HG03066 (cell line): ENCODE results near the gene CD33.

ENCODE experiments used
- ATAC-seq: cut with Tn5 transposase; IDR thresholded peaks from one replicate; pipeline ENCODE4 v1.9.1; 2021; ENCODE audit warnings: low read depth; ENCODE audit not compliant: unreplicated experiment

The CD33 gene

DNA sequence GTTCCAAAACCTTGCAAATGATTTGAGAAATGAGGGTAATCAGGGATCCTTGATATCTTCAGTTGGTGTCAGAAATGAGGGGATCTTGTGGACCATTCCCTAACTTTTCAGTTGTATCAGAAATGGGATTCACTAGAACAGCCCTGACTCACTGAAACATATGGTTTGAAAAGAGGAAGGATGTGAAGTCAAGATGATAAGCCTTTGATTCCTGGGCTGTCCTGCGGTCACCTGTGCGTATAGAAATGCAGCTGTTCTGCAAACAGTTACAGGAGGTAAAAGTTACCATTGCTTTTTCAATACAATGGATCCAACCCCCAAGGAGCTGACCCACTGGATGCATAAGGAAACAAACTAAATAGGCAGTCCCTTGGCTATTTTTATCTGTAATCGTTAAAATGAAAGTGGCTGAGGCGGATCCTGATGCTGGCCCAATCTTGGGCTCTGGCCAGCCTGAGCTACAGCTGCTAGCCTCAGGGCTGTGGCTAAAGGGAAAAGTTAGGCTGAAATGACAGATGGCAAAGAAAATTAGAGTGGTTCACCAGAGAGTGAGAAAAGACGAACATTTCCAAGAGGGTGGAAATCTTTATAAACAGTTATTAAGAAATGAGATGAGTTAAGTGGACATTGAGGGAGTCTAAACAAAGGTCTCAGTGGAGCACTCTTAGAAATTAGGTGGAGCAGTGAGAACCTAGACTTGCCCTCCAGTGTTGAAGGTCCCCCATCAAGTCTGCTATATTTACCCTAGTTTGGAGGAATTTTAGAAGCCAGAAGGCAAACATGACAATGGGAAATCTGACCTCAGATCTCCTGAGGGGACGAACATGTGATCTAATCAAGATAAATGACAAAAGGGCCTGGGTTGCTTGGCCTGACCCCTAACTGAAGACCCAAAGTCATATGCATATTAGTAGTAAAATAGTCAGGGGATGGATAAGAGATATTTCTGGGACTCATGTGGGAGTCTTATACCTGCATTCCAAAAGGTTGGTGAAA lies 33.6 kb downstream of the CD33 start:
- no peak for ATAC-seq

DNA sequence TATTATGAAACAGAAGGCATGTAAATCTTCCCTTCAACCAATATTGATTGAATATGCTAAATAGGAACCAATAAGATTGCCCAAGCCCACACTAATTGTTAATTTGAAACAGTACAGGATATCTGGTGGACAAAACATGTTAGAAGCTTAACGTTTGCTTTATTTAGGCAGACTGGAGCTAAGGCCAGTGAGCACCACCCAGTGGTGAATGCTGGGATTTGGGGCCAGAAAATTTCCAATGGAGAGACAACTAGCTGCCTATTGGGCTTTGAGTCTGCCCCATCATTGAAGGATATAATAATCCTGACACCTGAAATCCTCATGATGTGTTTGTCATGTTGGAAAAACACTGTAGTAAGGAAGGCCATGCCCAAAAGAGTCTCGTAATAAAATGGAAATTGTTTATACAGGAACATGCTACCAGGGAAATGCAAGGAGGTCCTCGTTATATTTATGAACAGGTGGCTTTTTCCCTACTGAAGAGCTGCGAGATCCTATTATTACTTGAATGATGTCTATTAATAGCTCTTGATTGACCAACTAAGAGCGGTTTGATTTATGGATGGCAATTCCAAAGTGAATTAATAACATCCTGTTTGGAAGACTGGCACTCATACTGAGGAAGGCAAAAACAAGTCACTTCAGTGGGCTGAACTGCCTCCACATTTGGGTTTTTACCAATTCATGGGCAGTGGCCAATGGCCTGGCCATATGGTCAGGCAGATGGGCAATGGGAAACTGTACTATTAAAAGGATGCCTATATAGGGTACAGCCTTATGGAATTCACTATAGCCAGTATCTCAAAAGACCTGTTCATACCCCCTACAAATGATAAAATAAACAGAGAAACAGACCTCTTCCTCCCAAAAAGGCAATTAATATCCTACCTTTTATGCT lies 34.7 kb downstream of the CD33 start:
- ATAC-seq, result no peak

DNA sequence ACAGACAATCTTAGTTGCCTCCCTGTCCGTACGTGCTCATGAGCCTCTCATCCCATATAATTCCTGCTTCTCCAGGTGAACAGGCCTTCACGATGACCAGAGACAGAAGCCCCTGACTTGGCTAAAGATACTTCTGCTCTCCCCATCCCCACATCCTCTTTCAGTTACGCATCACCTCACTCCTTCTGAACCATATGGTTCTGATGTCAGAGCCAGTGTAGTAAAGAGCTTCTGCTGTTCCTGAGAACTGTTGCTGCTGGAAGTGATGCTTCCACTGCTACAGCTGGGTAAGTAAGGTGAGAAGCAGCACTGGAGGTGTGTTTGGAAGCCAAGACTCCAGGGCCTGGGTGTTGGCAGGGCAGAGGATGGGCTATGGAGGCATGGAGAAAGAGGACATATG lies 38.9 kb downstream of the CD33 start:
- ATAC-seq, result no peak

DNA sequence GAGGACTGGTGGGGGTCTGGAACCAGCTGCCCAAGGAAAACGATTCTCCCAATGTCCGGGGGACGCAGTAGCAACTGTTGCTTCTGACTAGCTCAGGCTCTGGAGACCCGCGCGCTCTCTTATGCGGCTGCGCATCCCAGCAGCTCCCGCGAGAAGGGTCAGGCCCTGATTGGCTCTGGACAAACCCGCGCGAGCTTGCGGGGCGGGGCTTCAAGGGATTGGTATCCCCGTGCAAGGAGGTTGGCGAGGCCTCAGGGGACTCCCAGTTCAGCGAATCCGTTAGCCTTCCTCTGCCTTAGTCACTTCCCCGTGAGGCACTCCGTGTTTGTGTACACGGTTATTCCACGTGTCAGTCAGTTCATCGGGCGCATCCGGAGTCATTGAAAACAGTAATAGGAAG lies 46.2 kb downstream of the CD33 start:
- ATAC-seq, result no peak

DNA sequence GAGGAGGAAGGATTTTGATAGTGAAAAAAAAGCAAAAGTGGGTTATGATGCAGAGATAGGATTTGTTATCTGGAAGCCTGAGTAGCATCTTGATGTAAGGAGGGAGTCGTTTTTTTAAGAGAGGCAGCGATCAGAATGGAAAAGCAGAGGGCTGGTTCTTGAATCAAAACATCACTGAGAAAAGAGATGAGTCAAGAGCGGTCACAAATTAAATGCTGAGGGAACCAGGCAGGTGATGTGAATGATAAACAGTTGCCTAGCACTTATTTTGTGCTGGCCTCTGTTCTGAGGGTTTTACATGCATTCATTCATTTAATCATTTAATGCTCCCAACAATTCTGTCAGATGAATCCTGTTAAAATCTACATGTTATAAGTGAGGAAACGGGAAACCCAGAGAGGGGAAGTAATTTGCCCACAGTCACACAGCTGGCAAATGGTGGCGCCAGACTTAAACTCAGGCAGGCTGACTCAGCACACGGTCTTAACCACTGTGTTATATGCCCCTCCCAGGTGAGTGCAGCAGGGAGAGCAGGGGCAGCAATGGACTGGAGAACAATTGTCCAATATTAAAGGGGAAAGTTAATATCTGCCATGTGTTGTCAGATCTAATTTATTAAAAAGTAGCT lies 47.4 kb downstream of the CD33 start:
- ATAC-seq, result no peak

DNA sequence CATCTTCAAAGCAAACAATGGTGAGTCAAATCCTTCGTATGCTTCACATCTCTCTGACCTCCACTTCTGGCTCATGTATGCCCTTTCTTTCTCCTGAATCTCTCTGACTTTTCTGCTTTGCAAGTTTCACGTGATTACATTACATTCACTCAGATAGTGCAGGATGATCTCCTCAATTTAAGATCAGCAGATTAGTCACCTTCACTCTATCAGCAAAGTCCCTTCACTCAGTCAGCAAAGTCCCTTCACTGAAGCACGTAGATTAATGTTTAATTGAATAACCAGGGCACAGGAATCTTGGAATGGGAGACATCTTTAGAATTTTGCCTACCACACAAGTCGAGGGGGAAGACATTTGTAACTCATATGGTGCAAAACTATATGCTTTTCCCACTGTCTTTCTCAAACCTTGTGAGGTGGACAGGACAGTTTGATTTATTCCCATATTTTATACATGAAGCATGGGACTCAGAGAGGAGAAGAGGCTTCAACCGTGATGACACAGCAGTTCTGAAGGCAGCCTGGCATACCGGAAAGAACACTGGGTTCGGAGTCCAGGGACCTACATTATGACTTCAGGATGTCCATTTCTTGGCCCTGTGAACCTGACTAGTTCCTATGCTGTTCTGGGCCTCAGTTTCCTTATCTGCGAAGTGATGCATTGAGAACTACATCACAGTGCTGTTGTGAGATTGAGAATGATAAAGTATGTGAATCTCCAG lies 49.3 kb downstream of the CD33 start:
- no peak for ATAC-seq

DNA sequence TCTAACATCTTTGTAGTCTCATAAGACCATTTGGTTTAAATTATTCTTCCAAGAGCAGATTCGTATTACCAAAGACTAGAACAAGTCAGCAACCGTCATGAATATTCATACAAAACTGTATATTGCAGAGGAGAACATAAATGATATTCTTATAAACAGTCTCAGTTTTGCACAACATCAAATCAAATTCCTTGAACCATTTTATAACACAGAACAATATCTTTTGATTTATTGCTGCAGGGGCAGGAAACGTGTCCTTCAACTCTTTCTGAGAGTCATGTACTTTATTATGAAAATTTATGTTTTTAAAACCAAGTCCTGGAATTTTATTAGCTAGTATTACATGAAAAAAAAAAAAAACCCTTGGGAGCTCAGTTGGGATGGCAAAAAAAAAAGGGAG lies 52.2 kb downstream of the CD33 start:
- ATAC-seq, result no peak

DNA sequence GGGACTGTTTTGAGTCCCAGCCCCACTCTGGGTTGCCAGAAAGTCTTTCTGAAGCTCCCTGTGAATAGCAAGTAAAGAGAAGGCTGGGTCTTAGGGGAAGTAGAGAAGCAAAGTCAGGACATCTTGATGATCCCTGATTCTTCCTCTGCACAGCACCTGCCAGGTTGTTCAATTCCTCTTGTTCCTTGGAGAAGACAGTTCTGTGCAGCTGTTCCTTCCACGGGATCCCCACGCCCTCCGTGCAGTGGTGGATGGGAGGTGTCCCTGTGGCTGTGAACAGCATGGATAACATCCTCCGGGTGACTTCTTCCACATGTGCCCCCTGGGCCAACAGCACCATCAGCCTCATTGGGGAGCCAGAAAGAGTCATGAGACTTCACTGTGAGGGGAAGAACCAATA lies 57.5 kb downstream of the CD33 start:
- ATAC-seq, result no peak

DNA sequence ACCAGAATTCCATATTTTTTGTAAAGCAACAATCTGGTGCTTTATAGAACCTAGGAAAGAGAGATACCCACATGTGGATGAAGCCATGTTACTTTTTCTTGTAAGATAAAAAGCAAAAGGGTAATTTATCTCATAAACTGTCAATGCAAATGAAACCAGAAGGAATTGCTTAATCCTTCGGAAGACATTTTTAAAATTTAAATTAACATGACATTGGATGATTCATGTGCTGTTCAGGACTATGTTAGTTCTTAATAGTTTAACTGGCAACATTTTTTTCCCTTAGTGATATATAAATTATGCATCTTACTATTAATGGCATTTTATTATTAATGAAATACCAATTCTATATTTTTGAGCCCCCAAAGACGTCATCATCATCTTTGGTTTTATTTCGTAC lies 60.8 kb downstream of the CD33 start:
- ATAC-seq, result no peak
